ENCODE results near the gene AK9.

Gene AK9

DNA sequence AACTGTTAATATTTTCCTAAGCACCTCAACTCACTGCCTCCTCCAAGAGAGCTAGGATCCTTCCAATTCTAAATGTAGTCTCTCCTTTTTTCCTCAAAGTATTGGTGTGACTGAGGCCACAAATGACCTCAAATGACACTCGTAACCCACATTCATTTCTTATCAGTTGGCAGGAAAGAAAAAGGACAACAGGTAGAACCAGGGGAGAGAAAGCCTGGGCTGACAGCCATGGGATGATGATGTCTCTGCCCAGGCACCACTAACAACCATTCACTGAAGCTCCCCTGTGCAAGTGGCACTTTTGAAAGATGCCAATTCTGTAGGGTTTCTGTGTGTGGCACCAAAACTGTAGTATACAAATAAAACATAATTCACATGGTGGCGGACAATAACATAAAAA, 215.4 kb downstream of the AK9 start:
- TF ChIP-seq, protein P1, sequence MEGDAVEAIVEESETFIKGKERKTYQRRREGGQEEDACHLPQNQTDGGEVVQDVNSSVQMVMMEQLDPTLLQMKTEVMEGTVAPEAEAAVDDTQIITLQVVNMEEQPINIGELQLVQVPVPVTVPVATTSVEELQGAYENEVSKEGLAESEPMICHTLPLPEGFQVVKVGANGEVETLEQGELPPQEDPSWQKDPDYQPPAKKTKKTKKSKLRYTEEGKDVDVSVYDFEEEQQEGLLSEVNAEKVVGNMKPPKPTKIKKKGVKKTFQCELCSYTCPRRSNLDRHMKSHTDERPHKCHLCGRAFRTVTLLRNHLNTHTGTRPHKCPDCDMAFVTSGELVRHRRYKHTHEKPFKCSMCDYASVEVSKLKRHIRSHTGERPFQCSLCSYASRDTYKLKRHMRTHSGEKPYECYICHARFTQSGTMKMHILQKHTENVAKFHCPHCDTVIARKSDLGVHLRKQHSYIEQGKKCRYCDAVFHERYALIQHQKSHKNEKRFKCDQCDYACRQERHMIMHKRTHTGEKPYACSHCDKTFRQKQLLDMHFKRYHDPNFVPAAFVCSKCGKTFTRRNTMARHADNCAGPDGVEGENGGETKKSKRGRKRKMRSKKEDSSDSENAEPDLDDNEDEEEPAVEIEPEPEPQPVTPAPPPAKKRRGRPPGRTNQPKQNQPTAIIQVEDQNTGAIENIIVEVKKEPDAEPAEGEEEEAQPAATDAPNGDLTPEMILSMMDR (IDR thresholded peaks at IDR 0.05; ENCODE audit: extremely low read depth, missing control alignments) = no peak
- DNase-seq (ENCODE audit: low spot score) = no peak

- TF ChIP-seq, protein P1 (IDR thresholded peaks at IDR 0.05; ENCODE audit: extremely low read depth, missing control alignments) = no peak
- DNase-seq (ENCODE audit: low spot score) = no peak
These were observed 216.0 kb downstream of the AK9 start for GRCh38 chr6:109474995-109475394.

GRCh38 chr6:109473120-109473519, 217.9 kb downstream of the AK9 start:
- no peak for DNase-seq (ENCODE audit: low spot score)
- TF ChIP-seq, protein P1 (IDR thresholded peaks at IDR 0.05; ENCODE audit: extremely low read depth, missing control alignments) = no peak

DNA sequence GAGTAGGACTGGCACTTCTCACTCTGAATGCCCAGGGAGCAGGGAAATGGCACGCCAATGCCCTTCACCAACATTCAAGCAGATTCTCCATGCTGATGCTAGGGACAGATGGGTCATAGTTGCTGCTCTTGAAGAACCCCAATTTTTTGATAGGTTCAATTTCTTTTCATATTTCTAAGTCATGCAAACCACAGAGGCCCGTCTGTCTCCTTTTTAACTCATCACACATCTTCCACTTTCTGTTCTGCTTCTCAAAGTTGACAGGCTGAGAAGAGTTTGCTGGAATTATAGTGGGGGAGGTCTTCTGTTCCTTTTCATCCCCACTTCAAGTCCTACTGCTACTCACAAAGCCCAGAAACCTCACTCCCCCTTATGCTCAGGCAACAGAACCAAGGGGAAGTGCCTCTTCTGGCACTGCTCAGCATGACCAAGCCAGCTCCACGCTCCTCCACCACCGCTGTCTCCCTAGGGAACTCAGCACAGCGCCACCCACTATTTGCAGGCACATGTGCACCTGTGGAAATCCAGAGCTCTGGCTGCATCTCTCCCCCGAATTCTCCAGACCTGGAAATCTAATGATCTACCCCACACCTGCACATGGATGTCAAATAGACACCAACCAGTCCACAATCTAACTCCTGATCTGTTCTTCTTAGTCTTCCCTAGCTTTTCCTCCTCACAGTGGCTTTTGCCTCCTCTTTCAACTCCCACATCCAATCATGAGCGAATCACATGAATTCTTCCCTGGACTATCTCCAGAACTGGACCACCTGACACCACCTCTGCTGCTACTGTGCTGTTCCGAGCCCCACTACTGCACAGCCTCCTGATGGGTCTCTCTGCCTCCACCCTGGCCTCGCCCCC, 218.6 kb downstream of the AK9 start:
- DNase-seq (ENCODE audit: low spot score) = no peak
- TF ChIP-seq, protein P1 (IDR thresholded peaks at IDR 0.05; ENCODE audit: extremely low read depth, missing control alignments) = no peak

GRCh38 chr6:109471105-109471810, 219.7 kb downstream of the AK9 start:
- TF ChIP-seq, protein P1 (IDR thresholded peaks at IDR 0.05; ENCODE audit: extremely low read depth, missing control alignments) = no peak
- DNase-seq (ENCODE audit: low spot score) = no peak

DNA sequence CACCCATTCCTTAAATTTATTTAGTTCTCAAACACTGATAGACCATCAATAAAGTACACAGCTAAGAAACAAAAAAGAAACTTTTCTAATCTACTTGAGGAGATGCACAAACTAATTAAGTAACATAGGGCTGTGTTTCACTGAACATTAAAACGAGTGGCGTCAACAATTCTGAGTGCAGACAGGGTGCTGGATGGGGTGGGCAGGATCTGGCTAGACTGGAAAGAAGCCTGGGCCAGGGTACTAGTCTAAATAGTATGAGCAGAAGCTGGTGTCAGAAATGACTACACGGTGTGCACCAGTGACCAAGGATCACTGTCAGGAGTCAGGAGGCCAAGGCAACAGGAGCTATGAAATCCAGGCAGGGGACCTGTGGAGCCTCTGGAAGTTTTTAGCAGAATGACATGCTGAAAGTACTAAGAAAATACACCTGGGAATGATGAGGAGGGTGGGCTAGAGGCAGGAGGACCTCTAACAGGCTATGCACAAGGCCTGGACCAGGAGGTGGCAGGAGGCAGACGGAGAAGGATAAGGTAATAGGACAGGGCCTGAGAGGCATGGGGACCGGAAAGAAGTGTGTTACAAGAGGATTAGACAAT, 221.3 kb downstream of the AK9 start:
- TF ChIP-seq, protein P1 (IDR thresholded peaks at IDR 0.05; ENCODE audit: extremely low read depth, missing control alignments) = no peak
- DNase-seq (ENCODE audit: low spot score) = no peak

GRCh38 chr6:109467696-109468095, 223.3 kb downstream of the AK9 start:
- TF ChIP-seq, protein P1 (IDR thresholded peaks at IDR 0.05; ENCODE audit: extremely low read depth, missing control alignments) = no peak
- DNase-seq (ENCODE audit: low spot score) = no peak
